SJCRH30 (cell line): Measurements from ENCODE around the gene GTPBP6. TPM values are rescaled to one million over a fixed set of nuclear protein-coding genes. Genes with fewer than 3 reads are reported as not detected.
A peak's percentile ranks its signal among the peaks of the same experiment; 100 is the strongest.

Experiments used
- DNase-seq, 2 experiments: peaks; one replicate each; pipeline ENCODE4 v3.0.0-alpha.2; 2015 to 2020
- H3K27ac ChIP-seq: fragments of 250-450 bp; sonication (Bioruptor Pico); 2 replicates; pipeline ENCODE4 v1.5.1; 2020; ENCODE audit warnings: mild to moderate bottlenecking, moderate library complexity
- H3K27me3 ChIP-seq: fragments of 250-450 bp; sonication (Bioruptor Pico); 2 replicates; pipeline ENCODE4 v1.5.1; 2020; ENCODE audit warnings: mild to moderate bottlenecking, moderate library complexity
- H3K36me3 ChIP-seq: fragments of 250-450 bp; sonication (Bioruptor Pico); 2 replicates; pipeline ENCODE4 v1.5.1; 2020; ENCODE audit warnings: mild to moderate bottlenecking, moderate library complexity
- H3K4me1 ChIP-seq: fragments of 250-450 bp; sonication (Bioruptor Pico); 2 replicates; pipeline ENCODE4 v1.5.1; 2020; ENCODE audit warnings: mild to moderate bottlenecking, moderate library complexity
- H3K4me3 ChIP-seq: fragments of 250-450 bp; sonication (Bioruptor Pico); 2 replicates; pipeline ENCODE4 v1.5.1; 2020; ENCODE audit warnings: mild to moderate bottlenecking, moderate library complexity
- H3K9me3 ChIP-seq: fragments of 250-450 bp; sonication (Bioruptor Pico); replicated peaks from 2 replicates; pipeline ENCODE4 v1.5.1; 2020; ENCODE audit warnings: mild to moderate bottlenecking, moderate library complexity
- total RNA-seq: library from RNA; depleted of rRNA; stranded (reverse); fragments of >200 nt; shearing (Covaris generic); gene quantifications from 2 replicates; pipeline ENCODE4 v1.2.3, GENCODE V29; 2014; rRNA removed

Gene GTPBP6, protein sequence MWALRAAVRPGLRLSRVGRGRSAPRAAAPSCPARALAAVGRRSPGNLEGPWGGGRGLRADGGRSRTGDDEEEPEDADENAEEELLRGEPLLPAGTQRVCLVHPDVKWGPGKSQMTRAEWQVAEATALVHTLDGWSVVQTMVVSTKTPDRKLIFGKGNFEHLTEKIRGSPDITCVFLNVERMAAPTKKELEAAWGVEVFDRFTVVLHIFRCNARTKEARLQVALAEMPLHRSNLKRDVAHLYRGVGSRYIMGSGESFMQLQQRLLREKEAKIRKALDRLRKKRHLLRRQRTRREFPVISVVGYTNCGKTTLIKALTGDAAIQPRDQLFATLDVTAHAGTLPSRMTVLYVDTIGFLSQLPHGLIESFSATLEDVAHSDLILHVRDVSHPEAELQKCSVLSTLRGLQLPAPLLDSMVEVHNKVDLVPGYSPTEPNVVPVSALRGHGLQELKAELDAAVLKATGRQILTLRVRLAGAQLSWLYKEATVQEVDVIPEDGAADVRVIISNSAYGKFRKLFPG
- total RNA-seq, result 29.6 and 37.0 TPM in 2 replicates

DNA sequence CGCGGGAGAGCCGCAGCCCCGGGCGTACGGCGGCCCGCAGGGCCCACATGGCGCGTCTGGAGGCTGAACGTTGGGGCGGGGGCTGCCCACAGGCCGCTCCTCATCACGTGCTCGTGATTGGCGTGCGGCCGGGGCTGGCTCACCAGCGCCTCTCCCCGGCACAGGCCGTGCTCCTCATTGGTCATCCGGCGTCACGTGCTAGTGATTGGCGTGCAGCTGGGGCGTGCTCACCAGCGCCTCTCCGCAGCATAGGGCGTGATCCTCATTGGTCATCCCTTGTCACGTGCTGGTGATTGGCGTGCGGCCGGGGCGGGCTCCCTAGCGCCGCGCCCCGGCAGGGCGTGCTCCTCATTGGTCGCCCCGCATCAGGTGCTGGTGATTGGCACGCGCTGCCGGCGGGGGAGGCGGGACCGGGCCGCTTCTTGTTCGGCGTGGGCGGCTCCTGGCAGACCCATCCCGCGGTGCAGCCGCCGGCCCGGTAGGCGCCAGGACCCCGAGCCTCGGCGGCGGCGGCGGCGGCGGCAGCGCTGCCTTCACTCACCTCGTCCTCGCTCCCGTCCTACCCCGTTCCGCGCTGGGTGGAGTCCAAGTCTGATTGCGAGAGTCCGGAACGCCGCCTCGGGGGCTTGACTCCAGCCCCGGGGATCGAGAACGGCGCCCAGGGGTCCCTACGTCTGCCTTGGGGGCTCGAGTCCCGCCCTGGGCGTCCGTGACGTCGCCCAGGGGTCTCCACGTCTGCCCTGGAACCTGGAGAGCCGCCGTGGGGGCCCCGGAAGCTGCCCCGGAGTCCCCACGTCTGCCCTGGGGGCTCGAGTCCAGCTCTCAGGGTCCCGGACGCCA, at the start of gene GTPBP6:
Gene GTPBP6 (minus strand): TSS at position 58 of the 840 bp plus-strand sequence. CDS start 9 bp downstream, at position 49.
- peak within 1 kb of the TSS; percentile 91 for H3K4me3 ChIP-seq
- peak; percentile 98 for DNase-seq

DNA sequence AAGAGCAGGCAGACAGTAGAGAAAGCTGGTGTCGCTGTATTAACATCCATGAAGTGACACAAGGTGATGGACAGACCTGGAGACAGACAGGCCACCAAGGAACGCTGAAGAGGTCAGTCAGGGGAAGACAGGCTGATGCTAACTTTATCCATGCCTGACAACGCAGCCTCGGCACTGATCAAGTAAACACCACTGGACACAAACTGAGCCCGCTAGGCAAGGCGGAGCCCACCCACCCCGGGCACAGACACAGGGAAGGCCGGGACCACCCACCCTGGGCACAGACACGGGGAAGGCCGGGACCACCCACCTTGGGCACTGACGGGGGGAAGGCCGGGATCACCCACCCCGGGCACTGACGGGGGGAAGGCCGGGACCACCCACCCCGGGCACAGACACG, 49.3 kb upstream of the GTPBP6 start:
- Histone ChIP-seq H3K27me3 (no peaks in the 10 kb centered on the region), H3K4me3 (no peak overlapping the region), H3K9me3 (0 out of 2 replicates have a peak, but pooled peaks cover 4% of the 10 kb centered on the region), H3K36me3 (peaks cover 5% of the 10 kb centered on the region), H3K27ac (peak overlapping the region; percentile 52; the same call in 1 of the 2 replicates), H3K4me1 (peaks cover 18% of the 10 kb centered on the region)
- DNase-seq, result peak in 1 of 2 experiments; percentile 20

More for the DNA sequence above, at the start of gene GTPBP6:
- Histone ChIP-seq H3K9me3 (no peaks in the 10 kb centered on the region), H3K4me1 (no peaks in the 10 kb centered on the region), H3K36me3 (peaks cover 7% of the 10 kb centered on the region; the same call in 1 of the 2 replicates), H3K27me3 (no peaks in the 10 kb centered on the region), H3K27ac (peak within 1 kb of the TSS; percentile 79)

DNA sequence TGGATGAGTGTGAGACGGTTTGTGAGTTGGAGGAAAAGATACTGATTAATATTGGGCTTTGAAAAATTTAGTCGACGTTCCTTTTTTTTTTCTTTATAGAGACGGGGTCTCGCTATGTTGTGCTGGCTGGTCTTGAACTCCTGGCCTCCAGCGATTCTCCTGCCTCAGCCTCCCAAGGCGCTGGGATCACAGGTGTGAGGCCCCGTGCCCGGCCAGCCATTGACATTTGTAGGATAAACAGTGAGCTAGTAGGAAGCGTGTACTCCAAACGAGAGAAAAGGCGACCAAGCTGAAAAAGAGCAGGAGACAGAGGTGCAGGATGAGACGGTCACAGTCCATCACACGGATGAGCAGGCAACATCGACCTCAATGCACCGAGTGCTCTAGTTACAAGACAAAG, 48.8 kb upstream of the GTPBP6 start:
- H3K27me3 ChIP-seq, result no peaks in the 10 kb centered on the region
- peaks cover 5% of the 10 kb centered on the region for H3K36me3 ChIP-seq
- DNase-seq, result no peak
- H3K9me3 ChIP-seq, result 0 out of 2 replicates have a peak, but pooled peaks cover 4% of the 10 kb centered on the region
- no peak overlapping the region for H3K4me3 ChIP-seq
- peak overlapping the region; percentile 52; the same call in 1 of the 2 replicates for H3K27ac ChIP-seq
- H3K4me1 ChIP-seq, result peaks cover 18% of the 10 kb centered on the region

DNA sequence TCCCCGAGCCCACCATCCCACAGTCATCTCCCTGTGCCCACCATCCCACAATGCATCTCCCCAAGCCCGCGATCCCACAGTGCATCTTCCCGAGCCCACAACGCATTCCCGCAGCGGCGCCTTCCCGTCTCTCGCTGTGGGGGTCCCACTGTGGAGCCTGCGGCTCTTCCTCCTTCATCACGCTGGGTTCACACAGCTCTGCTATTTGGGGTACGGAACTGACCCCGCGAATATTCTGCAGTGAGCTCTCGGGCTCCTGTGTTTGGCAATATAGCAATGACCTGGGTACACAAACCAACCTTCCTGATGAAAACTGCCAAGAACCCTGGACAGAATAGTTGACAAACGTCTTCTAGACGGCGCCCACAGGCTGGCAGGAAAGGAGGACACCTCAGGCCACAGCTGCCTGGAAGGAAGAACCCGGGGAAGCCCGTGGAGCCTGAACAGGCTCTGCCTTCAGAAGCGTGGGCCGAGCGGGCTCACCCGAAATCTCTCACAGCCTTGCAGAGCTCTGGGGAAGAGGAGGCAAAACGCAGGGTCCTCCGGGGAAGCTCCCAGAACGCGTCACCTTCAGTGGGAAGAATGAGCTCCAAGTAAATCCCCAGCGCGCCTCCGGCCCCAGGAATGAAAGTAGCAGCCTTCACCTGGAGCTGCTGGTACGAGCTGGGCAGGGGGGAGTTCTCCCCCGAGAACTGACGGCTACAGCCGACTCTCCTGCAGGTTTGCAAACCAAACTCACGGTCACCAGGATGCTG, 45.2 kb upstream of the GTPBP6 start:
- H3K4me1 ChIP-seq, result no peaks in the 10 kb centered on the region; the same call in 1 of the 2 replicates
- H3K4me3 ChIP-seq, result no peak overlapping the region
- no peak overlapping the region for H3K27ac ChIP-seq
- H3K27me3 ChIP-seq, result no peaks in the 10 kb centered on the region
- no peak for DNase-seq
- H3K9me3 ChIP-seq, result 0 out of 2 replicates have a peak, but pooled peaks cover 7% of the 10 kb centered on the region
- H3K36me3 ChIP-seq, result peaks cover 30% of the 10 kb centered on the region

DNA sequence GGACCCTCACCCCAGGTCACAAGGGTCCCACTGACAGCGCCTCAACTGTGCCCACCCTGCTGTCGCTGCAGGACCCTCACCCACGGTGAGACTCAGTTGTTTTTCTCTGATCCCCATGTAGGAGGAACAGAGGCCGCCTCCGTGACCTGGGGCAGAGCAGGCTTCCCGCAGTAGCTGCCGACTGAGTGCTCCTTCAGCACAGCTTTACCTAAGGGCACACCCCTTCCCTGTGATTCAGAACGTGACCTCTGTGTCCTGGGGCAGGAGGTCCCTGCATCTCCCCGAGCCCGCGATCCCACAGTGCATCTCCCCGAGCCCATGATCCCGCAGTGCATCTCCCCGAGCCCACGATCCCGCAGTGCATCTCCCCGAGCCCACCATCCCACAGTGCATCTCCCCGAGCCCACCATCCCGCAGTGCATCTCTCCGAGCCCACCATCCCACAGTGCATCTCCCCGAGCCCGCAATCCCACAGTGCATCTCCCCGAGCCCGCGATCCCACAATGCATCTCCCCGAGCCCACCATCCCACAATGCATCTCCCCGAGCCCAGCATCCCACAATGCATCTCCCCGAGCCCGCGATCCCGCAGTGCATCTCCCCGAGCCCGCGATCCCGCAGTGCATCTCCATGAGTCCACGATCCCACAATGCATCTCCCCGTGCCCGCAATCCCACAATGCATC, 44.5 kb upstream of the GTPBP6 start:
- H3K27ac ChIP-seq, result no peak overlapping the region
- peaks cover 30% of the 10 kb centered on the region for H3K36me3 ChIP-seq
- H3K4me1 ChIP-seq, result no peaks in the 10 kb centered on the region; the same call in 1 of the 2 replicates
- H3K9me3 ChIP-seq, result 0 out of 2 replicates have a peak, but pooled peaks cover 7% of the 10 kb centered on the region
- H3K27me3 ChIP-seq, result no peaks in the 10 kb centered on the region
- H3K4me3 ChIP-seq, result no peak overlapping the region
- DNase-seq, result no peak

DNA sequence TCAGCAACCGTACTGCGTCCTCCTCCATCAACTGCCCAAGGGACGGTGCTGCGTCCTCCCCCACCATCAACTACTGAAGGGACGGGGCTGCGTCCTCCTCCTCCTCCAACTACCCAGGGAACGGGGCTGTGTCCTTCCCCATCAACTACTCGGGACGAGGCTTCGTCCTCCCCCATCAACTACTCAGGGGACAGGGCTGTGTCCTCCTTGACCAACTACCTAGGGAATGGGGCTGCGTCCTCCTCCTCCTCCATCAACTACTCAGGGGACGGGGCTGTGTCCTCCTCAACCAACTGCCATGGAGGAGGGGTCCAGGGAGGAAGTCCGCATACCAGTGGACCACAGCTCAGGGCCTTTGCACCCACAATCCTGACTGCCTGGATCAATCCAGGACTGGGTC, 43.8 kb upstream of the GTPBP6 start:
- H3K27ac ChIP-seq, result no peak overlapping the region
- peaks cover 30% of the 10 kb centered on the region for H3K36me3 ChIP-seq
- no peaks in the 10 kb centered on the region for H3K4me1 ChIP-seq
- 0 out of 2 replicates have a peak, but pooled peaks cover 3% of the 10 kb centered on the region for H3K9me3 ChIP-seq
- no peaks in the 10 kb centered on the region for H3K27me3 ChIP-seq
- DNase-seq, result no peak
- H3K4me3 ChIP-seq, result no peak overlapping the region

DNA sequence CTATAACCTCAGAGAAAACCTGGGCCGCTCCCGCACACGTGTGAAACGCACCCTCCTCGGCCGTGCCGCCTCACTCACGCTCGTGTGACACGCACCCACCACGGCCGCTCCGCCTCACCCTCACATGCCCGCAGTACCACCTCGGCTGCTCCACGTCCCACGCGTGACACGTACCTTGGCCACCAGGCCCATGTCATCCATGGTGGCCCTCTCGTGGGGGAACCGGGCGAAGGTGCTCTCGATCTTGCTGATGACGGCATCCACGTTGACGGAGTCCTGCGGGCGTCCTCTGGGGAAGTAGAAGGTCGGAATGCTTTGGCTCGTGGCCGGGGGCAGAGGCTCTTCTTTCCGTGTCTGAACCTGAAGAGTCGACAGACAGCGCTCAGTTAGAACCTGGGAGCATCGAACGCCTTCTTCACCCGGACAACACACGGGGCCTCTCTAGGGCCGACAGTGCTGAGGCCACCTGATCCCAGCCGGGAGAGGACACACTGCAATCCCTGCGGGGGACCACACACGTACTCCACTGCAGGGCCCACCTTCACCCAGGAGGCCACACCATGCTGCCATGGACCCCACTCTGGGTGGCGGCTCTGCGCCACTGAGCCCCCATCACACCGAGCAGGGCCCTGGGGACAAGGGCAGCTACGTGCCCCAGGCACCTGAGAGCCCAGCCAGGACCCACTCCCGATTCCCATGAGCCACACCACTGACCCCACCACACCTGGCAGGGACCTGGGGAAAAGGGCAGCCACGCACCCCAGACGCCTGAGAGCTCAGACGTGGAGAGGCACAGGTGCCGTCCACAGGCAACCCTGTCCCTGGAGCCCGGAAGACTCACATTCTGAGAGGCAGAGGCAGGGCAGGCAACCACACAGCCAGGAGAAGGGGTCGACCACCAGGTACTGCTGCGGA, 42.9 kb upstream of the GTPBP6 start:
- DNase-seq, result no peak
- H3K9me3 ChIP-seq, result 0 out of 2 replicates have a peak, but pooled peaks cover 3% of the 10 kb centered on the region
- no peaks in the 10 kb centered on the region for H3K4me1 ChIP-seq
- H3K36me3 ChIP-seq, result peaks cover 30% of the 10 kb centered on the region
- H3K4me3 ChIP-seq, result no peak overlapping the region
- H3K27ac ChIP-seq, result no peak overlapping the region
- no peaks in the 10 kb centered on the region for H3K27me3 ChIP-seq

DNA sequence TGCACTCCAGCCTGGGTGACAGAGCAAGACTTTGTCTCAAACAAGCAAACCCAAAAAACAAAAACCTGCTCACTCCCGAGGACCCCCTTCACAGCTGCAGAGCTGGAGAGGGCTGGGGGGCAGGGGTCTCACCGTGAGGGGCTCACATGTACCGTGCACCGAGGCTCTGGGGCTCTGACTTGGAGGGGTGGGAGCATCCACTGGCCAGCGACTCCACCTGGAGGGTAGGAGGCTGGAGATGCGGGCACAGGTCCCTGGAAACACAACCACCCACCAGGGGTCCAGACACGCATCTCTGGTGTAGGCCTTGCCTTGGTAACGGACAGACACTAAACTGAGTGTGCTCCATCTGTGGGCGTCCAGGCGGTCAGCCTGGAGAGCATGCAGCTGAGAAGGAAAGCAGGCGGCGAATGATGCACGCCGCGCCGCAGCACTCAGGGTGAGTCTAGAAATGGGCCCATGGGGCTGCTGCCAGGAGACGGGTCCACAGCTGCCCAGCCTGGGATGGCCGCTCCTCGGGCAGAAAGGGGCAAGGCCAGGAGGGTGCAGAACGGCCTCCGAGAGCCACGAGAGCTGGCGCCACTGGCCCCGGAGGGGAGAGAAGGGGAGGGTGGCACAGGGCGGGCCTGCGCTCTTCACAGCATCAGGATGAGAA, 42.0 kb upstream of the GTPBP6 start:
- DNase-seq, result no peak
- 0 out of 2 replicates have a peak, but pooled peaks cover 3% of the 10 kb centered on the region for H3K9me3 ChIP-seq
- H3K27me3 ChIP-seq, result no peaks in the 10 kb centered on the region

DNA sequence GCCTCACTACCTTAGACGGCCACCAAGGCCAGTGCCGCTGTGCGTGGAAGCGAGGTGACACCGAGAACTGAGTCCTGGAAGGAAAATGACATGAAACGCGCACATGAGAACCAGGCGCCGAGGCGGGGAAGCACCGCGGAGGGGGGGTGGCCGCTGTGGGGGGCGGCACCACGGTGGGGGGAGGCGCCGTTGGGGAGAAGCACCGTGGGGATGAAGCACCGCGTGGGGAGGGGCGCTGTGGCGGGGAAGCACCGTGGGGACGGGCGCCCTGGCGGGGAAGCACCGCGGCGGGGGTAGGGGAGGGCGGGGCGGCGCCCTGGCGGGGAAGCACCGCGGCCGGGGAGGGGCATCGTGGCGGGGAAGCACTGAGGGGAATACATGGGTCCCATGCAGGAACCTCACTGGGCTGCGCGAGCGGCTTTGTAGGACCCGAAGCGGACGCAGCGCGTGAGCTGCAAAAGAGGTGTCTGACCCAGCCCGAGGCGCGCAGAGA, 40.1 kb upstream of the GTPBP6 start:
- Histone ChIP-seq H3K27me3 (no peaks in the 10 kb centered on the region), H3K27ac (no peak overlapping the region), H3K4me1 (no peaks in the 10 kb centered on the region), H3K36me3 (peaks cover 26% of the 10 kb centered on the region), H3K4me3 (no peak overlapping the region), H3K9me3 (0 out of 2 replicates have a peak, but pooled peaks cover 3% of the 10 kb centered on the region)
- no peak for DNase-seq

More for the DNA sequence above, 42.0 kb upstream of the GTPBP6 start:
- Histone ChIP-seq H3K36me3 (peaks cover 30% of the 10 kb centered on the region), H3K4me3 (no peak overlapping the region), H3K4me1 (no peaks in the 10 kb centered on the region), H3K27ac (no peak overlapping the region)

DNA sequence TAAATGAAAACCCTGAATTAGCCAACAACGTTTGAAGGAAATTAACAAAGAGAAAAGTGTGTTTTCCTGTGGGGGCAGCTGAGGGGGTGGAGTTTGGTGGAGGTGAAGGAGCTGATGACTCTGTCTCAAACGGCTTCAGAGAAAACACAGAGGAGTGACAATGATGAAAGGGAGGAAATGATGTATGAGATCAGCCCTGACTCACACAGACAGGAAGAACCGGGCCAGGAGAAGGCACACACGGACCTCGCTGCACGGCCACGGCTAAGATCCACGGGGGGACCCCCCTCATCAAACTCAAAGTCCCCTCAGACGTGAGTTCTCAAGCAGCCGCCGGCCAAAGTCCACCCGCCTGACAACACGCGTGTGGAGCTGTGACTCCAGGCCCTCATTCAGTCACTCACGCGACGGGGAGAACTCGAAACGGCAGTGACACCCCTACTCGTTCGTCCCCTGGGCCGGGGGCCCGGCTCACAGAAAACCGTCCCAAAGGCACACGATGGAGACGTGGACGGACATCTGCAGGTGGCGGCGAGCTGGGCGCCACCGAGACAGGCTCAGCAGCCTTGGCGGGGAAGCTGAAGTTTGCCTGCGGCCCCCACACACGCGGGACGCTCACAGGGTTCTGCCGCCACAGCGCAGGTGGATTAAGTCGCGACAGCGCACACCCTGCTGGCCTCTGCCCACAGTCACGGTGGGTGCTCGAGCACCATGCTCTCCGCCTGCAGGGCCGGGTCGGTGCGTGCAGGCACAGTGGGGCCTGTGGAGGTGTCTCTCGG, 39.3 kb upstream of the GTPBP6 start:
- peaks cover 25% of the 10 kb centered on the region for H3K36me3 ChIP-seq
- no peak overlapping the region for H3K27ac ChIP-seq
- no peaks in the 10 kb centered on the region for H3K27me3 ChIP-seq
- H3K4me3 ChIP-seq, result no peak overlapping the region
- H3K9me3 ChIP-seq, result 0 out of 2 replicates have a peak, but pooled peaks cover 3% of the 10 kb centered on the region
- H3K4me1 ChIP-seq, result no peaks in the 10 kb centered on the region
- DNase-seq, result no peak

DNA sequence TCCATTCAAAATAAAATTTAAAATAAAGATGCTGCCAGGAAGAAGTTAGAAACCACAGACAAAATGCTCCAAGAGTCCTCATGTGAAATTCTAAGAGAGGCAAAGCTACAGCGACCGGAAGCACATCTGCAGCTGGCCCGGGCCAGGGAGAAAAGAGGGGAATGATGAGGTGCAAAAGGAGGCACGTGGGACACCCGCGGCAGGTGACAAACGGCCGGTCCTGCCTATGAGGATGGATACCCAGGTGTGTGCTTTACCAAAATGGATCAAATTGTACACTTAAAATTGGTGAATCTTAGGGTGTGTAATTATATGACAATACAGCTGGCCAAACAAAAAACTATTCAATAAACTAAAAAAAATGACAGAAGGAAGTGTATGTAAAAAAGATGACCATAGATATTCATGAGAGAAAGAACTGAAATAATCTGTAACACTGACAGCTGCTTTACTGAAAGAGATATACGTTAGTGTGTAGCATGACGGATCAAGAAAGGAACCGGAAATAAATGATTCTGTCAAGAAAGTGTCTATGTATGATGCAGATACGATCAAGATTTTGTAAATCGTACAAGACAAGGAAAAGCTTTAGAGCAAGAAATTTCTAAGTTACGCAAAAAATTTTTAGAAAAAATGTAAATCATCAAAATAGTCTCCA, 38.6 kb upstream of the GTPBP6 start:
- H3K36me3 ChIP-seq, result peaks cover 25% of the 10 kb centered on the region
- no peaks in the 10 kb centered on the region for H3K4me1 ChIP-seq
- H3K4me3 ChIP-seq, result no peak overlapping the region
- H3K27ac ChIP-seq, result no peak overlapping the region
- H3K27me3 ChIP-seq, result no peaks in the 10 kb centered on the region
- 0 out of 2 replicates have a peak, but pooled peaks cover 3% of the 10 kb centered on the region for H3K9me3 ChIP-seq
- no peak for DNase-seq
